ENCODE measurements around the gene ZNF507. TPM values are rescaled to one million over a fixed set of nuclear protein-coding genes. Genes with fewer than 3 reads are reported as not detected.
"Not testable (repeated sequence)": the region's sequence is repeated elsewhere in the genome, so short reads cannot be mapped to it uniquely, and the experiment has no call there.

Gene ZNF507
- total RNA-seq, 1 donor from 2014 or later, result 28.8 TPM

DNA sequence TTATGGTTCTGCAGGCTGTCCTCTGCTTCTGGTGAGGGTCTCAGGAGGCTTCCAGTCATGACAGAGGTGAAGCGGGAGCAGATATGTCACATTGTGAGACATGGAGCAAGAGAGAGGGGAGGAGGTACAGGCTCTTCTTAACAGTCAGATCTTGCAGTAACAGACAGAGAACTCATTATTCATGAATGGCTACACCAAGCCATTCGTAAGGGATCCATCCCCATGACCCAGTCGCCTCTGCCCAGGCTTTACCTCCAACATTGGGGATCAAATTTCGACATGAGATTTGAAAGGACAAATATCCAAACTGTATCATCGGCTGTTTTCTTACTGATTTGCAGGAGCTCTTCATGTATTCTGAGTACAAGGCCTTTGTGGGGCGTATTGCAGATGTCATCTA lies 21.7 kb downstream of the ZNF507 start:
- intact Hi-C loops (cut with micrococcal nuclease), result no loop called here

DNA sequence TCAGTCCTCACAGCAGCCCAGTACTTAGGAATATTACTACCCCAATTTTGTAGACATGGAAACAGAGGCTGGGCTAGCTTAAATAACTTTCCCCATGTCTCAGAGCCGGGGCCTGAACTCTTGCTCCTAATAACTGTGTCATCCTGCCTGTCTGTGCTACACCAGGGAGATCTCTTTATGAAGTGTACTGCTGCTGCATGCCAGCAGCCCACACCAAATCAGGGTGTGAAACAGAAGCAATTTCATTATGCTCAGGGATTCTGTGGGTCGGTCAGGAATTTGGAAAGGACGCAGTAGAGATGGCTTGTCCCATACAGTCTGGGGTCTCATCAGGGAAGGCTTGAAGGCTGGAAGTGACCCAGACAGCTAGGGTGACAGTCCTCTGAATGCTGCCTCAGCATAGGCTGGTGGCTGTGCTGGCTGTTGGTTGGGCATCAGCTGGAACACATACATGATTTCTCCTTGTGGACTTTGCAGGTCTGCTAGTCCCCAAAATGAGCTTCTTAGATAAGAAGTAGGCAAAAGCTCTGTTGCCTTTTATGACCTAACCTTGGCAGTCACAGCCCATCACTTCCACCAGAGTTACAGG lies 22.6 kb downstream of the ZNF507 start:
- intact Hi-C loops (cut with micrococcal nuclease), result no loop called here

DNA sequence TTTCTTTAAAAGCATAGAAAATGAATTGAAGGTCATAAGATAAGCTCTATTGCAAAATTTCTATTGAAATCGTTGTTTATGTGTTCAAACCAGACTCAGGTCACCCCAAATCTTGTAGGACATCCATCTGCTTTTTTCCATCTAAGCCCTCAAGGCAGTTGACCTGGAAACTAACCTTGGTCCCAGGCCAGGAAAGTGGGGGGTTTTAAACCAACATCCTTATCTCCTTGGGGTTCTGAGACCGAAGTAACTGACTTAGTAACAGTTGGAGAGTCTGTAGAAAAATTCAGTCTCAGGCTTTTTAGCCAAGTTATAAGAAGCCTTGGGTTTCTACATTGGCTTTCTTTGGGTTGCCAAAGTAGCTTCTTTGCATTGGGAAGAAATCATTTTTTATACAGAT lies 23.4 kb downstream of the ZNF507 start:
- intact Hi-C loops (cut with micrococcal nuclease), result no loop called here

DNA sequence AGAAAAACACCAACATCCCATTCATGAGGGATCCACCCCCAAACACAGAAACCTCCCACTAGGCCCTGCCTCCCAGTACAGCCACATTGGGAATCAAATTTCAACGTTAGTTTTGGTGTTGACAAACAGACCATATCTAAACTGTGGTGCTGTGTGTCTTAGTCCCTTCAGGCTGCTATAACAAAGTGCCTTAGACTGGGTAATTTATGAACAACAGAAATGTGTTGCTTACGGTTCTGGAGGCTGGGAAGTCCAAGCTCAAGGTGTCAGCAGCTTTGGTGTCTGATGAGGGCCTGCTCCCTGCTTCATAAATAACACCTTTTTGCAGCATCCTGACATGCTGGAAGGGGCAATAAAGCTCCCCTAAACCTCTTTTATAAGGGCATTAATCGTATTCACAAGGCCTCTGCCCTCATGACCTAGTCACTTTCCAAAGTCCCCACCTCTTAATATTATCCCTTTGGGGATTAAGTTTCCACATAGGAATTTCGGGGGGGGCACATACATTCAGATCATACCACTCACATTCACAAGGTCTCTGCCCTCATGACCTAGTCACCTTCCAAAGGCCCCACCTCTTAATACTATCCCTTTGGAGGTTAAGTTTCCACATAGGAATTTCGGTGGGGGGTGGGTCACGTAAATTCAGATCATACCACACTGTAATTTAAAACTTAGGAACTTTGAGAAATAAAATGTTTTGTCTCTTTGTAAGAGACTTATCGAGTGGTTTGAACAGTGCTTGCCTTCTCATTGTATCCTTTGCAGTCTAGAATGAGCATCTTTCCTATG lies 27.5 kb downstream of the ZNF507 start:
- intact Hi-C loops (cut with micrococcal nuclease), result no loop called here

DNA sequence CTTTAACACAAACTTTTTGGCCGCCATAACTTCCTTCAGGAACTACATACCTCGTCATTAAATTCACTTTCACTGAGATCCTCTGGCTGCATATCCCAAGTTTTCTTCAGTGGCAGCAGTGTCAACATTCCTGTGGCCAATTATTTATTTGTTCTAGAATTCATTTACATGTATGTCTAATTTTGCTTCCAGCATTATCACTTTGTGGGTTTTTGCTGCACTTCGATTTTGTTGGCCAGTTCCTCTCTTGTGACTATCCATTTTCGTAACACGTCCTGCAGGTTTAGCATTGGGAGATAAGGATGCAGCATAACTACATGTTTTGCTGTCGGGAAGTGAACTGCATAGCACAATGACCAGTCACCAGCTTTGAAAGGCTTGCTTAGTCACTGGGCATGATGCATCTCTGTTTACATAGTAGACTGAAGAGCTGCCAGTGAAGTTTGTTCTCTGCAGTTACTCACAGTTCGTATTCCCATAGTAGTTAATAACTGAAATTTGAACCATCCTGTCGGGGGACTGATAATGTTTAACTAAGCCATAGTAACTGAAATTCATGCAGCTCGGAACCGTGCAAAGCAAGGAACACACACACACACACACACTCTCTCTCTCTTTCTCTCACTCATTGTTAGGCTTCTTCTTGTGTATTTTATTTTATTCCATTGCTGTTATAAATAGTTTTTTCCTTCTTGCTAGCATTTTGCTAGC lies 28.3 kb downstream of the ZNF507 start:
- intact Hi-C loops (cut with micrococcal nuclease), result no loop called here

DNA sequence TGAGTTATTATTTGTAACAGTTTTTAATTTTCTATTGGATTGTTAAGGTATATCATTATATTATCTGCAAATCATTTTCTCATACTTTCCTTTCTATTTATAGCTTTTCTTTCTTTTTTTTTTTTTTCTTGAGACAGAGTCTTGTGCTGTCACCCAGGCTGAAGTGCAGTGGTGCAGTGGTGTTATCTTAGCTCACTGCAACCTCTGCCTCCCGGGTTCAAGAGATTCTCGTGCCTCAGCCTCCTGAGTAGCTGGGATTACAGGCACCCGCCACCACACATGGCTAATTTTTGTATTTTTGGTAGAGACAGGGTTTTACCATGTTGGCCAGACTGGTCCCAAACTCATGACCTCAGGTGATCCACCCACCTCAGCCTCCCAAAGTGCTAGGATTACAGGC lies 29.0 kb downstream of the ZNF507 start:
- intact Hi-C loops (cut with micrococcal nuclease), result not testable (repeated sequence)

DNA sequence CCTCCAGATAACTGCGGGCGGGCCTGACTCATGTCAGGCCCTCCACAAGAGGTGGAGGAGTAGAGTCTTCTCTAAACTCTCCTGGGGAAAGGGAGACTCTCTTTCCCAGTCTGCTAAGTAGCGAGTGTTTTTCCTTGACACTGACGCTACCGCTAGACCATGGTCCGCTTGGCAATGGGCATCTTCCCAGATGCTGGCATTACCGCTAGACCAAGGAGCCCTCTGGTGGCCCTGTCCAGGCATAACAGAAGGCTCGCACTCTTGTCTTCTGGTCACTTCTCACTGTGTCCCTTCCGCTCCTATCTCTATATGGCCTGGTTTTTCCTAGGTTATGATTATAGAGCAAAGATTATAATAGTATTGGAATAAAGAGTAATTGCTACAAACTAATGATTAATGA lies 31.7 kb downstream of the ZNF507 start:
- intact Hi-C loops (cut with micrococcal nuclease), result not testable (repeated sequence)

DNA sequence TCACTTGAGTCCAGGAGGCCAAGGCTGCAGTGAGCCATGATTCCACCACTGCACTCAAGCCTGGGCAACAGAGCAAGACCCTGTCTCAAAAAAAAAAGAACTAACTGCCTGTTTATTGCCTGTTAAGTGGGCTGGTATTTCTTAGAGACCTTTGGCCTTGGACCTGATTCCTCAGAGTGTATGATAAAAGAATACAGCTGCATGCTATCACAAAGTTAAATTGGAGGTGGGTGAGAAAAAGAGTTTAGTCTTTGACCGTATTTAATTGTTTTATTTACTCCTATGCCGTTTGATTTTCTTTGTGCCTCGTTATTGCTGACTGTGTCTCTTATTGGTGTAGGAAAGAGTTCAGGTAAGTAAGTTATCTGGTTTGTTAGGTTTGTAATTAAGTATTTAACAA lies 34.9 kb downstream of the ZNF507 start:
- intact Hi-C loops (cut with micrococcal nuclease), result no loop called here

DNA sequence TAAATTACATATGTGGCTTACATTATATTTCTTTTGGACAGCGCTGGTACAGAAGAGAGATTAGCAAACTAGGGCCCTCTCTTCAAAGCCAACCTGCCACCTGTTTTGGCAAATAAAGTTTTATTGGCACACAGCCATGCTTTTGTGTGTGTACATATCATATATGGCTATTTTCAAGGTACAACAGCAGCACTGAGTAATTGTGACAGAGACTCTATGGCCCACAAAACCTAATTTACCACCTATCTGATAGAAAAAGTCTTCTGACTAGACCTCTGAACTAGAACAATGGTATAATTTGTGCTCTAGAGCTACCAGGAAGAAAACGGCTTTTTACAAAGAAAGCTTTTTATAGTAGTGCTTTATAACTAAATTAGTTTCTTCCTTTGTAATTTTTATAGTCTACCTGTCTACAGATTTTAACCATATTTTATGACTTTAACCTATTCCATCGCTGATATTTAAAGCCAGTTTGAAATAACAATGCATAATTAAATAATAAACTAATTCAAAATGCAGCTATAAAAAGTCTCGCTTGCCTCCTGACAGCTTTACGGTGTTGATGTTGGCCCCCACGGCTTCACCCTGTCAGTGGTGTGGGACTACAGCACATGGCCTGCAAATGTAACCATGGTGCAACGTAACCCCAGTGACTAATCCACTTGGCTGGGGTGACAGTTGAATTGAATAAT lies 42.4 kb downstream of the ZNF507 start:
- intact Hi-C loops (cut with micrococcal nuclease), result no loop called here

DNA sequence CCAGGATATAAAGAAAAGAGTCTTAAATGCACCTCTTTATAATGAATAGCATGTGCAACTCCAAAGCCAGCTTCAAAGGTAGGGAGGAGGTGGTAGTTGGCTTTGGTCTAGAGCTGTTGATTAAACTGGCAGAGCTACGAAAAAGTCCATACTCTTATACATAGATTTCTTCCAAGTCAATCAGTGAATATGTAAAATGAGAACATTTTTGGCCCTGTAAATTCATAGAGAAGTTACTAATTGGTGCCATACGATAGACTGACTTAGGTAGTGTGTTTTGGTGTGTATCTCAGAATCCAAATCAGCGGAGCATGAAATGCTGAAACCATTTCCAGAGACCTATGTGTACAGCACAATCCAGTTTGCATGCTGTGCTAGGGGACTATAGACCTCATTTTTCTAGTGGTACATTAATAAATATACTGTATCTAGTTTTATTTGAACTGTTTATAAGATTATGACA lies 43.0 kb downstream of the ZNF507 start:
- intact Hi-C loops (cut with micrococcal nuclease), result no loop called here

DNA sequence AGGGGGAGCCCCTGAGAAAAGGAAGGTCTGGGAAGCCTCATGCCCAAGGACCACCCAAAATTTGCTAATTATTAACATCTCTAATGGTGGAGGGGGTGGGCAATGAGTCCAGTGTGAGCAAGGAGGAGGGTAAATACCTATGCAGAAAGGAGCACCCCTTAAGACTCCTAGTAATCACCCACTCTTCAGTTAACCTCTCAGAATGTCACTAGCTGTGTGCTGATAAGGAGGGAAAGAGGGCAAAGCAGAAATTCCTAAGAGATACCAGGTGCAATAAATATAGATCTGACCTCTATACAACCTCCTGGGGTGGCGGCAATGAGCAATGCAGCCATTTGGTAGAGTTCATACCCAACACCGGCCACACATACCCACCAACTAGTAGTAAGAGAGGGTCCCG lies 47.5 kb downstream of the ZNF507 start:
- intact Hi-C loops (cut with micrococcal nuclease), result no loop called here

DNA sequence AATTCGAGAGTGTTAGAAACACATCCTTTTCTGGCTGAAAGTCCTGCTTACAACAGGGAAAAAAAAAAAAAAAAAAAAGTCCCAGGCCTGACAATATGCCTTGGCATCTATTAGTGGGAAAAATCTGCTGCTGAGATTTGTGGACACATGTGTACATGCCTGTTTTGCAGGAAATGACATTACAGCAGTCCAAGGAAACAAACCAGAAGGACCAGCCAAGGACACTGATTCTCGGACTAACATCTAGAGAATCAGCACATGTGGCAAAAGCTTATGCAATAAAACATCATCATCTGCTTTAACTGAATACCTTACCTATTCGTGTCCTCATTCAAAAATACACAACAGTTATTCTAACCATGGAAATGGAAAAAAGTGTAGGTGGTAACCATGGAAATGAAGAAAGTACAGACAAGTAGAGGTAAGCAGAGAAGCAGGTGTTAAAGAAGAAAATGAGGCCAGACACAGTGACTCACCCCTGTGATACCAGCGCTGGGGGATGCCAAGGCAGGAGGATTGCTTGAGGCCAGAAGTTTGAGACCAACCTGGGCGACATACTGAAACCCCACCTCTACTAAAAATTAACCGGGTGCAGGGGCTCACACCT lies 50.7 kb downstream of the ZNF507 start:
- intact Hi-C loops (cut with micrococcal nuclease), result no loop called here

DNA sequence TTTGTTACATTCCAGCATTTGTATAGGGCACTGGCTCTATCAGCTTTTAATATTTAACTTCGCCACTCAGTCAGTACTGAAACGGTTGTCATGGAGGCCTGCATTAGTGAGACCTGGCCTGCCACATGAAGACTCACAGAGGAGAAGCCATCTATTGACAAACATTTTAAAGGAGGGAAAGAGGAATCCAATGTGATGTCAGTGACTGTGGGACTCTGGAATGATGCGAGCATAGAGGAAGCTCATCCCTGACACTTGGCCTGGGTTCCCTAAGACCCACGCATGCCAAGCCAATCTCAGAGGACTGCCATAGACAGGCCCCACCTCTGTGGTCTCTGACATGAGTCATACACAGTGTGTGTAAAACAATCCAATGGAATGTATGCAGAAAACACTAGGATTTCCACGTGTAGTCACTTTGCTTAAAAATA lies 52.3 kb downstream of the ZNF507 start:
- intact Hi-C loops (cut with micrococcal nuclease), result no loop called here

DNA sequence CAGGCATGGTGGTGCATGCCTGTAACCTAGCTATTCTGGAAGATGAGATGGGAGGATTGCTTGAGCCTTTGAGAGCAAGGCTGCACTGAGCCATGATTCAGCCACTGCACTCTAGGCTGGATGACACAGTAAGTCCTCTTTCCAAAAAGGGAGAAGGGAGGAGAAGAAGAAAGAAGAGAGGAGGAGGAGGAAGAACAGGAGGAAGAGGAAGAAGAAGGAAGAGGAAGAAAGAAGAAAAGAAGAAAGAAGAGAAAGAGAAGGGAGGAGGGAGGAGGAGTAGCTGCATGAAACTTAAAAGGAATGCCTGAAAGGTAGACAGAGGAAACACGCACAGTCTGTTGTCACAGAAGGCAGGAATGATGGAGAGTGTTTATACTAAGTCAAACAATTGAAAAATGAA lies 56.6 kb downstream of the ZNF507 start:
- intact Hi-C loops (cut with micrococcal nuclease), result loop anchor here (10.0 kb wide), 1 partner anchor 973 kb away; the partner anchor contains the start of gene CEBPG

DNA sequence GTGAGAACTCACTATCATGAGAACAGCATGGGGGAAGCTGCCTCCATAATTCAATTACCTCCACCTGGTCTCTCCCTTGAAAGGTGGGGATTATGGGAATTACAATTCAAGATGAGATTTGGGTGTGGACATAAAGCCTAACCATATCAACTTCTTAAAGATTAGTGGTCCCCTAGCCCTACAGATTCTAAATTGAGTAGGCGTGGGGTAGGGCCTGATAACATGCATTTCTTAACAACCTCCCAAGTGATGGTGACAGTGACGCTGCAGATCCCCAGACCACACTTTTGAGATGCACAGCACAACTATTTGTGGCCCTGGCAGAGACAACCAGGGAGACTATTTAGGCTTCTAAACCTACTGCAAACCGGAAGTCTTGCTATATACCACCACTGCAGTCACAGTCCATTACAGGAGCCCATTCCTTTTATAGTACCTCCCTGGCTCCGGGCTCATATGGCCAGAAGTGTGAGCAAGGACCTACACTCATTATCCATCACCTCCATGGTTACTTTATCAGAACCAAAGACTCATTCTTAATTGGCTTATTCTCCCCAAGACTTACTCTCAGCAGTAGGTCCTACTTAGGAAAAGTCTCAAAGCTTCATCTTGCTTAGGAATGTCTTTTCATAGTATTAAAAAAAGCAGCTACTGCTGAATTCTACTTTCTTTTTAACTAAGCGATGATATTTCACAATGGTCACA lies 58.0 kb downstream of the ZNF507 start:
- intact Hi-C loops (cut with micrococcal nuclease), result loop anchor here (10.0 kb wide), 1 partner anchor 971 kb away; the partner anchor contains the start of gene CEBPG

DNA sequence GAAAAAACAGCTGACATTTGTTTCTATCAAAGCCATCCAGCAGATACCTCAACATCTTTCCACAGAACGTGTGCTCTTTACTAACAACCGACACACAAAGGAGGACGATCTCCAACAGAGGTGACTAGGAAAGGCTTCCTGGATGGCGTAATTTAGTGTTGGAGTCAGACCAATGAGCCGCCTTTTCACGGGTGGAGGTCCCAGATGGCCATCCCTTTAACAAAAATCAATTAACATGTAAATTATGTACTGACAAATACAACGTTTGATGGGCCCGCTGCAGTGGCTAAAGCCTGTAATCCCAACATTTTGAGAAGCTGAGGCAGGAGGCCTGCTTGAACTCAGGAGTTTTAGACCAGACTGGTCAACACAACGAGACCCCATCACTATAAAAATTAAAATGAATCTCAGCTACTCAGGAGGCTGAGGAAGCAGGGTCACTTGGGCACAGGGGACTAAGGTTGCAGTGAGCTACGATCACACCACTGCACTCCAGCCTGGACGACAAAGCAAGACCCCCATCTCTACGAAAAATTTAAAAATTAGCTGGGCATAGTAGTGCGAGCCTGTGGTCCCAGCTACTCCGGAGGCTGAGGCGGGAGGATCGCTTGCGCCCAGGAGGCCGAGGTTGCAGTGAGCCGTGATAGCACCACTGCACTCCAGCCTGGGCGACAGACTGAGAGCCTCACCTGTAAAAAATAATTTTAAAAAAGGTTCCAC lies 59.0 kb downstream of the ZNF507 start:
- intact Hi-C loops (cut with micrococcal nuclease), result loop anchor here (2.0 to 10.0 kb wide), 3 partner anchors 772 to 1190 kb away; partner anchors contain the start of gene CEBPG

DNA sequence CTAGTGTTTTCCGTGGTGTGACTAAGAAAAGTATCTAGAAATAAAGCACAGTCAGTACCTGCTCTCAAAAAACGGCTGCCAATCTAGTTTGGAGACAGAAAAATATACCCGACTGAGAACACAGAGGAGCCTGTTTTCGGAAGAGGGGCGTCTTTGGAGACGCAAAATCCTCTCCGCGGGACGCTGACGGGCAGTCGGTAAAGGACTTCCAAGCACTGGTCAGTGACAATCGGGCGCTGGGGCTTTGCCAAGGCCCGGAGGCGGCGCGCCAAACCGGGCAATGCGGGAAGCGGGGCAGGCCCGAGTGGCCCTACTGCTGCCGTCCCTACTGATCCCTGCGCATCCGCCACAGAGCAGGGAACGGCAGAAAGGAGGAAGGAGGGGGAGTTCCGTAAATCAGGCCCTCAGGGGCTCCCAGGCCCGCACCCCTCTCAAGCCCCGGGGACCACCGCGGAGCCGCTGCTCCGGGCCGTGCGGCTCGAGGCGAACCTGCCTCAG lies 59.6 kb downstream of the ZNF507 start:
- intact Hi-C loops (cut with micrococcal nuclease), result loop anchor here (1.0 to 10.0 kb wide), 9 partner anchors 59 to 1767 kb away; partner anchors contain the start of genes ANKRD27, CEBPG, FAAP24 and LSM14A

DNA sequence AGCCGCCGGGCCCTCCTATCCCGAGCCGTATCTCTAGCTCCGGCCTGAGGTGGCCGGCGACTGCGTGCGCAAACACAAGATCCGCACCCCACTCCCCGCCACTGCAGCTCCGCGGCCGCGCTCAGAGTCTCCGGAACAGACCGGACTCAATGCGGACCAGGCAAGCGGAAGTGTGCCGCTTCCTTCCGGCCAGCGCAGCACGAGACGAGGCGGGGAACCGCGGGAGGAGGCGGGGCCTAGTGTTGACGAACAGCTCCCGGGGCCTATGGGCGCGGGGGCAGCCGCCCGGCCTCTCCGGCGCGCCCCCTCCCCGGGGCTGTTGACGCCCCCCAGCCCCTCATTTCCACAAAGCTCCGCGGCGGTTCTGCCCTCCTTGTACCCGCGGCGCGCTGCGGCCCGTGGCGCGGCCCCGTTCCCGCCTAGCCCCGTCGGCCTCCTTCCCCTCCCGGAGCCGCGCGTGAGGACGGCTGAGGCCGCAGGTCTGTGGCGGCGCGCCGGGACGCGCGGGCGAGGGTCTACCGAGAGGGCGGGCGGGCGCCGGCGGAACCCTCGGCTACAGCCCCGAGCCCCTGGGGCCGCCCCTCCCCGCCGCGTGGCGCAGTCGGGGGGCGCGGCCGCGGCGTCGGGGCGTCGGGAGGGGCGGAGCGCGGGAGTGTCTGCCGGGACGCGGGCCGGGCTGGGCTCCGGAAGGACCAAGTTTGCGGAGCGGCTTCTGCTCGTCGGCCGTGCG lies 60.2 kb downstream of the ZNF507 start, which contains the start of gene DPY19L3:
TSS of gene DPY19L3 (plus strand) at position 340 of the 730 bp plus-strand sequence. CDS start 2,484 bp downstream, outside the sequence.
- intact Hi-C loops (cut with micrococcal nuclease), result loop anchor here (1.0 to 10.0 kb wide), 9 partner anchors 59 to 1767 kb away; partner anchors contain the start of genes ANKRD27, CEBPG, FAAP24 and LSM14A

All from T-helper 1 cell treated with Interleukin-12 subunit alpha and Interleukin-12 subunit beta and Interleukin-4 antibody, amounts not matched to agents 30 ng/mL and 1 ng/mL, for 36 hours (primary cell).